Heart left ventricle (tissue), 16 donors: ENCODE data around the gene FLVCR1. TPM values are rescaled to one million over a fixed set of nuclear protein-coding genes. Genes with fewer than 3 reads are reported as not detected.
"Not testable (repeated sequence)": the region's sequence is repeated elsewhere in the genome, so short reads cannot be mapped to it uniquely, and the experiment has no call there.

Experiments
- ATAC-seq, 4 donors: fragments of 200-7000 bp; cut with Tn5 transposase; one replicate each; pipeline ENCODE4 v1.9.1; 2020 to 2022; ENCODE audit warnings: moderate library complexity in 4 of 4, mild to moderate bottlenecking in 3 of 4, moderate number of reproducible peaks in 1 of 4
- DNase-seq, 5 donors: peaks; one replicate each; pipeline ENCODE4 v3.0.0-alpha.2; 2020
- H3K27ac ChIP-seq, 12 donors: fragments of 200-600 bp; sonication (generic) in 4 of 12; one replicate each; pipeline versions ENCODE4 v1.5.0 to v1.8.0; 2016 to 2022; ENCODE audit warnings: mild to moderate bottlenecking in 2 of 12
- H3K27me3 ChIP-seq, 9 donors: fragments of 200-600 bp; sonication (generic) in 2 of 9; one replicate each; pipeline versions ENCODE4 v1.5.1 to v1.8.0; 2016 to 2022; ENCODE audit warnings: mild to moderate bottlenecking in 3 of 9
- H3K36me3 ChIP-seq, 9 donors: fragments of 200-600 bp; sonication (generic) in 2 of 9; one replicate each; pipeline versions ENCODE4 v1.5.0 to v1.8.0; 2018 to 2022; ENCODE audit warnings: mild to moderate bottlenecking in 2 of 9
- H3K4me1 ChIP-seq, 12 donors: fragments of 200-600 bp; sonication (generic) in 4 of 12; one replicate each; pipeline versions ENCODE4 v1.5.0 to v1.8.0; 2016 to 2022; ENCODE audit warnings: mild to moderate bottlenecking in 3 of 12
- H3K4me3 ChIP-seq, 12 donors: fragments of 200-600 bp; sonication (generic) in 4 of 12; one replicate each; pipeline versions ENCODE4 v1.5.0 to v1.8.0; 2017 to 2022; ENCODE audit warnings: mild to moderate bottlenecking in 9 of 12, moderate library complexity in 4 of 12
- H3K9me3 ChIP-seq, 12 donors: fragments of 200-600 bp; sonication (generic) in 4 of 12; one replicate each; pipeline versions ENCODE4 v1.5.0 to v1.8.0; 2016 to 2022; ENCODE audit warnings: mild to moderate bottlenecking in 1 of 12
- POLR2A ChIP-seq, 2 donors: fragments of 450-650 bp; IDR thresholded peaks; one replicate each; pipeline ENCODE4 v1.6.1; 2017; ENCODE audit warnings: antibody characterized with exemption in 2 of 2, mild to moderate bottlenecking in 2 of 2, moderate library complexity in 2 of 2
- WGBS, 4 donors: extraction: QIAGEN DNeasy Blood & Tissue Kit in 2 of 4; methylation state at CpG; one replicate each; pipeline versions ENCODE4 v1.1.5 to v1.1.7; 2013 to 2018; 5-methylcytosine and 5-hydroxymethylcytosine counted together
- intact Hi-C, 10 donors: fragments of 100-400 bp; cut with DNase I; formaldehyde crosslinking; loops; one replicate each; pipeline versions ENCODE4 v1.11.1 to v1.14.2; 2022
- polyA plus RNA-seq, 2 donors: library from polyadenylated mRNA; stranded (reverse); fragments of 200-250 nt; gene quantifications; one replicate each; pipeline ENCODE4 v1.2.3, GENCODE V29; 2013
- total RNA-seq, 9 donors: library from RNA; depleted of rRNA in 2 of 9; stranded (reverse); fragments of >200 nt in 2 of 9; fragmentation: NEBNext Ultra II Directional in 3 of 9; extraction: Animal tissue kit (Norgen Biotek cat#: 25700) in 3 of 9; gene quantifications; one replicate each; pipeline versions ENCODE4 v1.1.0 to v1.2.4, GENCODE V29; 2016 to 2023
- TF ChIP-seq, protein P1 (sequence below), 12 donors: fragments of 200-600 bp; sonication (generic) in 4 of 12; IDR thresholded peaks; one replicate each; pipeline versions ENCODE4 v1.5.0 to v1.8.0; 2018 to 2022; ENCODE audit warnings: antibody characterized with exemption in 12 of 12, mild to moderate bottlenecking in 5 of 12
- donor health status: ischemic (EF 13 %, LVEDD 7.1; RV severe dilation, severe dysfunction).
- donor health status: healthy with polysubstance abuse.
- donor health status: DM: no; HTN: yes; CAD: no.
- donor health status: DM: no; HTN: no; CAD: no.
- donor health status: ischemic (EF 25% LVEDD 6.9; RV normal size, moderate dysfunction).
- donor health status: ischemic (EF 25% LVEDD 5.7; RV mildly dilated, moderate dysfunction).
- donor health status: healthy.
- donor health status: DM: yes; HTN: yes; CAD: no.
- donor health status: ischemic (EF 35%, LVEDD 5.7; RV mildly dilated, moderate dysfunction).
- donor health status: nonischemic (EF 11% LVEDD 7.7; RV severe dilation, severe dysfunction).
- donor health status: DM: yes; HTN: yes; CAD: no.
- donor health status: PGD.
- donor health status: ischemic (EF 29% LVEDD 5.4; RV normal size, mild dysfunction).
- donor health status: nonischemic (EF 23%, LVEDD 6.1; RV moderate dilation, normal function).

FLVCR1 gene
- total and polyA plus RNA-seq, 11 donors: 0.44 to 3.0 (median 2.4) TPM

DNA sequence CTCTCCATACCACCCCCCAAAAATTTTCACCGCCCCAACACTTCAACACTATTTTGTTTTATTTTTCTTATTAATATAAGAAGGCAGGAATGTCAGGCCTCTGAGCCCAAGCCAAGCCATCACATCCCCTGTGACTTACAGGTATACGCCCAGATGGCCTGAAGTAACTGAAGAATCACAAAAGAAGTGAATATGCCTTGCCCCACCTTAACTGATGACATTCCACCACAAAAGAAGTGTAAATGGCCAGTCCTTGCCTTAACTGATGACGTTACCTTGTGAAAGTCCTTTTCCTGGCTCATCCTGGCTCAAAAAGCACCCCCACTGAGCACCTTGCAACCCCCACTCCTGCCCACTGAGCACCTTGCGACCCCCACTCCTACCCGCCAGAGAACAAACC is 56.0 kb downstream of the FLVCR1 start:
- intact Hi-C loops, H3K9me3 ChIP-seq, ATAC-seq, H3K4me3 ChIP-seq, DNase-seq, H3K27ac ChIP-seq, H3K36me3 ChIP-seq, H3K27me3 ChIP-seq: not testable (repeated sequence)
- H3K4me1 ChIP-seq: peaks cover 0 to 14% (median 0%) of the 10 kb centered on the region in 12 donors
- WGBS, 4 donors: 68 to 81% (median 79%) methylated on average over 4 to 5 of the region's 5 CpGs

DNA sequence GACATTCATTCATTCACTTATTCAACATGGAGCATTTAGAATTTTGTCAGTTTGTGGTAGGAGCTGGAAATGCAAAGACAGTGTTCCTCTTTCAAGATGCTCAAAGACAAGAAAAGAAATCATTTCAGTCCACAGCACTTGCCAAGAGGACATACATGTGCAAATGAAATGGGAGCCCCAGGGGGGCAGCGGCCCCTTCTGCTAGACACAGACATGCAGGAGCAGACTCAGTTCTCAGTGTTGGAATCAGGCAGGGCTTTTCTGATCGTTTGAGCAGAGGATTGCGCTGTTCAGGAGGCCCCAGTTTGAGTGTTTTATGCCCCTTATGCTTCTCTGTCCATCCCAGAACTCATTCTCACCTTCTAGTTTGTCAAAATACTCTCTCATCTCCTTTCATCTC is 56.7 kb downstream of the FLVCR1 start:
- Histone ChIP-seq H3K4me3 (no peak overlapping the region), H3K36me3 (no peaks in the 10 kb centered on the region), H3K4me1 (peaks cover 0 to 14% (median 0%) of the 10 kb centered on the region in 12 donors), H3K27ac (no peak overlapping the region), H3K27me3 (peaks cover 0 to 9% (median 0%) of the 10 kb centered on the region in 9 donors), H3K9me3 (no peaks in the 10 kb centered on the region)
- intact Hi-C loops: no loop called here
- TF ChIP-seq, protein P1, sequence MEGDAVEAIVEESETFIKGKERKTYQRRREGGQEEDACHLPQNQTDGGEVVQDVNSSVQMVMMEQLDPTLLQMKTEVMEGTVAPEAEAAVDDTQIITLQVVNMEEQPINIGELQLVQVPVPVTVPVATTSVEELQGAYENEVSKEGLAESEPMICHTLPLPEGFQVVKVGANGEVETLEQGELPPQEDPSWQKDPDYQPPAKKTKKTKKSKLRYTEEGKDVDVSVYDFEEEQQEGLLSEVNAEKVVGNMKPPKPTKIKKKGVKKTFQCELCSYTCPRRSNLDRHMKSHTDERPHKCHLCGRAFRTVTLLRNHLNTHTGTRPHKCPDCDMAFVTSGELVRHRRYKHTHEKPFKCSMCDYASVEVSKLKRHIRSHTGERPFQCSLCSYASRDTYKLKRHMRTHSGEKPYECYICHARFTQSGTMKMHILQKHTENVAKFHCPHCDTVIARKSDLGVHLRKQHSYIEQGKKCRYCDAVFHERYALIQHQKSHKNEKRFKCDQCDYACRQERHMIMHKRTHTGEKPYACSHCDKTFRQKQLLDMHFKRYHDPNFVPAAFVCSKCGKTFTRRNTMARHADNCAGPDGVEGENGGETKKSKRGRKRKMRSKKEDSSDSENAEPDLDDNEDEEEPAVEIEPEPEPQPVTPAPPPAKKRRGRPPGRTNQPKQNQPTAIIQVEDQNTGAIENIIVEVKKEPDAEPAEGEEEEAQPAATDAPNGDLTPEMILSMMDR (IDR thresholded peaks at IDR 0.05): no peak
- TF ChIP-seq POLR2A (IDR thresholded peaks at IDR 0.05): no peak
- WGBS, 4 donors: 51 to 66% (median 55%) methylated on average over 3 of the region's 3 CpGs
- ATAC-seq (no peak), DNase-seq (no peak)

DNA sequence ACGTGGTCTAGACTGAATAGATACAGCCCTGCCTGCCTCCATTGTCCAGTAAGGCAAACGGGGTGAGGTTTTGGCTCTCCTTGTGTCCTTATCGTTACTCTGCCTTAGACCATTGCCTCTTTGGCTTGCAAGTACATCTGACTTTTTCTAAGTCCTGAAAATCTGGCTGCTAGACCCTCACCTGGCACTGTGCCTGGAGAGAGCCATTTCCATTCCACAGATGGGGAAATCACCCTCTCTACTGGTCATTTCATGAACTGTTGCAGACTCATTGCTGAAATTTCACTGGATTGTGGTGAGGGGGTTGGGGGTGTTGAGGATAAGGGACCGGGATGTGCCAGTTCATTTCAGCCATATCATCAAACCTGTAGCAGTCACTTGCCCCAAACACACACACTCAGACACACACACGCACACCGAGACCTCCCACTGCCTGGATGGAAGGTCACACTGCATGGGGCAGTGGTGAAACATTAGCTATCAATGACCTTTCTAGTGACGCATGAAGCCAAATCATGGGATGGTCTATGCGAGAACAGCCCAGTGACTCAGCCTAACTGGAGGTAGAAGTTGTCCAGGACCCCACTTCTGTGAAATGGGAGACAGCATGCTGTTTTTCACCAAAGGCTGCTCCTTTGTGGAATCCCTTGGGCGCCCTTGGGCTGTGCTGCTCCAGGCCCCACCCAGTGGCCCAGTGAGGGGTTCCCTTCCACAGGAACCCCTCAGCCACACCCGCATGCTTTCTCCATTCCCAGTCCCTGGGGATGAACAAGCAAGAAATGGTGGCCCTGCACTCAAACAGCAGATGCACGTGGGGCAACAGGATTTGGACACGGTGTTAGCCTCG is 57.4 kb downstream of the FLVCR1 start:
- Histone ChIP-seq H3K27ac (no peak overlapping the region), H3K9me3 (no peaks in the 10 kb centered on the region), H3K4me3 (no peak overlapping the region), H3K27me3 (peaks cover 0 to 9% (median 0%) of the 10 kb centered on the region in 9 donors), H3K4me1 (peaks cover 0 to 14% (median 0%) of the 10 kb centered on the region in 12 donors), H3K36me3 (no peaks in the 10 kb centered on the region)
- intact Hi-C loops: no loop called here
- peak in 4 of 5 donors; percentile 20 to 57 (median 44) for DNase-seq
- TF ChIP-seq, protein P1 (IDR thresholded peaks at IDR 0.05): peak in 6 of 12 donors; percentile 18 to 34 (median 27)
- TF ChIP-seq POLR2A (IDR thresholded peaks at IDR 0.05): no peak
- ATAC-seq: peak in 2 of 4 donors; percentile 61 to 71
- WGBS, 4 donors: 66 to 72% (median 70%) methylated on average over 11 to 13 of the region's 13 CpGs

DNA sequence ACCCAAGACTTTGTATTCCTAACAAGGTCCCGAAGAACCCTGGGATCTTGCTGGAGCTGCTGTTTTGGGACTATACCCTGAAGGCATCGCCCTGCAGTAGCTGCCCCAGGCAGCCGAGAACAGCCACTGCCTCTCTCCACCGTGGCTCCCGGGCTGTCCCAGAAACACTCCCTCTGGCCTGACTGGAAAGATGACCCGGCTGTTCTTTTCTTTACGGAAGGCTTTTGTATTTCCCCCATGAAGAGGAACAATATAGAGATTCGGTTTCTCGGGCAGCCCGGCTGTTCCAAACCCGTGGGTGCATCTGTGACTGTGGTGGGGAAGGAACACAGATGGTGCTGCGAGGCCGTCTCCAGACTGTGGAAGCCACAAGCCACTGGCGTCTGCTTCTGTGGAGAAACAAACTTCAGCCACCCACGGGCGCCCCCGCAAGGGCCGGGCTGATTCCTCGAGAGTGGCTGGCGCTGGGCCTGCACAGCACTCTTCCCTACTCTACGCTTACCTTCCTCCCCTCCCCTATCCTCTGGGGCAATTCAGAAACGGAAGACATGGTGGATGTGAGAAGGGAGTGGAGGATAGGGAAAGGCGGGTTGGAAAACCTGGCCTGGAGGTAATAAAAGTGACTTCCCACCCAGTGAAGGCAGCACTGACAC is 58.5 kb downstream of the FLVCR1 start:
- peak overlapping the region in 8 of 12 donors; percentile 5 to 39 (median 33) for H3K4me3 ChIP-seq
- no peaks in the 10 kb centered on the region for H3K9me3 ChIP-seq
- H3K4me1 ChIP-seq: peaks cover 0 to 14% (median 0%) of the 10 kb centered on the region in 12 donors
- DNase-seq (peak; percentile 37 to 72 (median 54)), ATAC-seq (peak; percentile 47 to 85 (median 76))
- peaks cover 0 to 9% (median 0%) of the 10 kb centered on the region in 9 donors for H3K27me3 ChIP-seq
- TF ChIP-seq POLR2A (IDR thresholded peaks at IDR 0.05): no peak
- TF ChIP-seq, protein P1 (IDR thresholded peaks at IDR 0.05): no peak
- H3K36me3 ChIP-seq: no peaks in the 10 kb centered on the region
- 23 to 29% (median 27%) methylated on average over 22 to 23 of the region's 23 CpGs for WGBS, 4 donors
- H3K27ac ChIP-seq: no peak overlapping the region
- intact Hi-C loops: no loop called here
